K562 (cell line): ENCODE measurements around the gene NUAK2. TPM values are rescaled to one million over a fixed set of nuclear protein-coding genes. Genes with fewer than 3 reads are reported as not detected.

ENCODE experiments used
- CTCF ChIP-seq, 3 experiments: IDR thresholded peaks in 2 of 3; conservative IDR thresholded peaks in 1 of 3; 2 replicates each; pipeline ENCODE4 v1.5.1; 2011 to 2012; ENCODE audit warnings: low read length in 3 of 3, mild to moderate bottlenecking in 3 of 3, control low read depth in 2 of 3, improper control_type of control experiment in 1 of 3, inconsistent platforms in 1 of 3, low read depth in 1 of 3, mixed read lengths in 1 of 3, moderate library complexity in 1 of 3; ENCODE audit not compliant: insufficient read depth in 2 of 3
- ETV6 ChIP-seq, 3 experiments: fragments of 150-350 bp in 1 of 3; sonication (generic) in 1 of 3; formaldehyde crosslinking in 1 of 3; IDR thresholded peaks; 2 replicates each; pipeline versions ENCODE4 v1.6.1 to v1.8.0; 2014 to 2022; ENCODE audit warnings: borderline replicate concordance in 2 of 3, low read depth in 2 of 3, antibody characterized with exemption in 1 of 3, low read length in 1 of 3, mild to moderate bottlenecking in 1 of 3, missing genetic modification reagents in 1 of 3
- GATA2 ChIP-seq: sonication (generic); formaldehyde crosslinking; IDR thresholded peaks from 2 replicates; pipeline ENCODE4 v1.4.0; 2020; ENCODE audit warnings: mild to moderate bottlenecking, missing genetic modification reagents
- MAZ ChIP-seq, 2 experiments: fragments of 450-650 bp in 1 of 2; sonication (generic) in 1 of 2; formaldehyde crosslinking; IDR thresholded peaks in 1 of 2; conservative IDR thresholded peaks in 1 of 2; 2 replicates each; pipeline versions ENCODE4 v1.4.0 to v1.5.0; 2020; ENCODE audit warnings: mild to moderate bottlenecking in 1 of 2, missing genetic modification reagents in 1 of 2
- MYNN ChIP-seq, 2 experiments: sonication (generic); formaldehyde crosslinking in 1 of 2; IDR thresholded peaks; 2 replicates each; pipeline versions ENCODE4 v1.5.0 to v1.6.1; 2016 to 2020; ENCODE audit warnings: antibody characterized with exemption in 1 of 2, missing genetic modification reagents in 1 of 2
- NCOA1 ChIP-seq: fragments of 450-650 bp; IDR thresholded peaks from 2 replicates; pipeline ENCODE4 v1.6.1; 2016; ENCODE audit warnings: low read depth
- NCOA4 ChIP-seq: fragments of 450-650 bp; IDR thresholded peaks from 2 replicates; pipeline ENCODE4 v1.6.1; 2018; ENCODE audit warnings: mild to moderate bottlenecking; ENCODE audit not compliant: partially characterized antibody
- NR2C2 ChIP-seq, 2 experiments: fragments of 200-800 bp in 1 of 2; sonication (Bioruptor generic) in 1 of 2; sonication (generic) in 1 of 2; formaldehyde crosslinking in 1 of 2; IDR thresholded peaks; 2 replicates each; pipeline versions ENCODE4 v1.6.1 to v1.8.0; 2016 to 2022; ENCODE audit warnings: mild to moderate bottlenecking in 1 of 2, missing compliant biosample characterization in 1 of 2, missing genetic modification characterization in 1 of 2, missing genetic modification reagents in 1 of 2
- RBFOX2 ChIP-seq: fragments of 200-400 bp; formaldehyde crosslinking; IDR thresholded peaks from 2 replicates; pipeline ENCODE4 v1.6.1; 2017; ENCODE audit warnings: low read depth, mild to moderate bottlenecking, low read length, moderate library complexity
- TEAD4 ChIP-seq, 2 experiments: sonication (generic) in 1 of 2; formaldehyde crosslinking in 1 of 2; IDR thresholded peaks; 2 replicates each; pipeline versions ENCODE4 v1.6.1 to v1.8.0; 2012 to 2022; ENCODE audit warnings: borderline replicate concordance in 1 of 2, inconsistent platforms in 1 of 2, low read length in 1 of 2, mild to moderate bottlenecking in 1 of 2, missing genetic modification reagents in 1 of 2
- ZFP36 ChIP-seq: fragments of 150-350 bp; IDR thresholded peaks from 2 replicates; pipeline ENCODE4 v1.6.1; 2018; ENCODE audit warnings: low read length, low read depth; ENCODE audit not compliant: partially characterized antibody
- ZNF12 ChIP-seq: sonication (generic); formaldehyde crosslinking; IDR thresholded peaks from 2 replicates; pipeline ENCODE4 v1.4.0; 2020; ENCODE audit warnings: mild to moderate bottlenecking, missing genetic modification reagents
- polyA plus RNA-seq, 8 experiments: library from polyadenylated mRNA; depleted of rRNA in 4 of 8; stranded (reverse) in 5 of 8; unstranded in 3 of 8; fragments of >200 nt; fragmentation: Nextera tagmentation in 2 of 8; fragmentation: Illumina TruSeq in 1 of 8; extraction: Ambion mirVana in 2 of 8; extraction: Trizol in 1 of 8; gene quantifications; 2 replicates each; pipeline versions ENCODE4 v1.2.1 to v1.2.3, GENCODE V29; 2011 to 2014; ENCODE audit warnings: inconsistent platforms in 1 of 8, missing spikeins in 1 of 8
- total RNA-seq, 7 experiments: library from RNA; depleted of rRNA in 6 of 7; stranded (reverse); fragments of >200 nt in 6 of 7; fragmentation: Illumina TruSeq in 2 of 7; extraction: Trizol in 2 of 7; gene quantifications; 2 replicates each; pipeline versions ENCODE4 v1.2.1 to v1.2.3, GENCODE V29; 2011 to 2021; ENCODE audit warnings: low replicate concordance in 1 of 7
- TF ChIP-seq, protein P1 (sequence below): fragments of 250-450 bp; sonication (Bioruptor Pico); IDR thresholded peaks from 2 replicates; pipeline ENCODE4 v1.4.0; 2020; ENCODE audit warnings: mild to moderate bottlenecking
- TF ChIP-seq, protein P2 (sequence below), 2 experiments: fragments of 450-650 bp; IDR thresholded peaks; 2 replicates each; pipeline ENCODE4 v1.6.1; 2016
- TF ChIP-seq, protein P3 (sequence below): fragments of 250-450 bp; sonication (Bioruptor Pico); IDR thresholded peaks from 2 replicates; pipeline ENCODE4 v1.5.0; 2022; ENCODE audit warnings: mild to moderate bottlenecking
- TF ChIP-seq, protein P4 (sequence below): sonication (generic); formaldehyde crosslinking; IDR thresholded peaks from 2 replicates; pipeline ENCODE4 v1.5.0; 2020; ENCODE audit warnings: missing genetic modification reagents

Gene NUAK2
- total and polyA plus RNA-seq, 9 of the 15 experiments (the other 6 are each of a cell fraction or from before 2014, with no cell fraction given), result 0.04 to 0.44 (median 0.14) TPM

- TF ChIP-seq, protein P1, sequence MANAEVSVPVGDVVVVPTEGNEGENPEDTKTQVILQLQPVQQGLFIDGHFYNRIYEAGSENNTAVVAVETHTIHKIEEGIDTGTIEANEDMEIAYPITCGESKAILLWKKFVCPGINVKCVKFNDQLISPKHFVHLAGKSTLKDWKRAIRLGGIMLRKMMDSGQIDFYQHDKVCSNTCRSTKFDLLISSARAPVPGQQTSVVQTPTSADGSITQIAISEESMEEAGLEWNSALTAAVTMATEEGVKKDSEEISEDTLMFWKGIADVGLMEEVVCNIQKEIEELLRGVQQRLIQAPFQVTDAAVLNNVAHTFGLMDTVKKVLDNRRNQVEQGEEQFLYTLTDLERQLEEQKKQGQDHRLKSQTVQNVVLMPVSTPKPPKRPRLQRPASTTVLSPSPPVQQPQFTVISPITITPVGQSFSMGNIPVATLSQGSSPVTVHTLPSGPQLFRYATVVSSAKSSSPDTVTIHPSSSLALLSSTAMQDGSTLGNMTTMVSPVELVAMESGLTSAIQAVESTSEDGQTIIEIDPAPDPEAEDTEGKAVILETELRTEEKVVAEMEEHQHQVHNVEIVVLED, result peak; percentile 11; the same call in 1 of the 2 replicates
- TF ChIP-seq, protein P2, sequence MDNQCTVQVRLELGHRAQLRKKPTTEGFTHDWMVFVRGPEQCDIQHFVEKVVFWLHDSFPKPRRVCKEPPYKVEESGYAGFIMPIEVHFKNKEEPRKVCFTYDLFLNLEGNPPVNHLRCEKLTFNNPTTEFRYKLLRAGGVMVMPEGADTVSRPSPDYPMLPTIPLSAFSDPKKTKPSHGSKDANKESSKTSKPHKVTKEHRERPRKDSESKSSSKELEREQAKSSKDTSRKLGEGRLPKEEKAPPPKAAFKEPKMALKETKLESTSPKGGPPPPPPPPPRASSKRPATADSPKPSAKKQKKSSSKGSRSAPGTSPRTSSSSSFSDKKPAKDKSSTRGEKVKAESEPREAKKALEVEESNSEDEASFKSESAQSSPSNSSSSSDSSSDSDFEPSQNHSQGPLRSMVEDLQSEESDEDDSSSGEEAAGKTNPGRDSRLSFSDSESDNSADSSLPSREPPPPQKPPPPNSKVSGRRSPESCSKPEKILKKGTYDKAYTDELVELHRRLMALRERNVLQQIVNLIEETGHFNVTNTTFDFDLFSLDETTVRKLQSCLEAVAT (IDR thresholded peaks at IDR 0.05), result no peak
- TF ChIP-seq, protein P3, sequence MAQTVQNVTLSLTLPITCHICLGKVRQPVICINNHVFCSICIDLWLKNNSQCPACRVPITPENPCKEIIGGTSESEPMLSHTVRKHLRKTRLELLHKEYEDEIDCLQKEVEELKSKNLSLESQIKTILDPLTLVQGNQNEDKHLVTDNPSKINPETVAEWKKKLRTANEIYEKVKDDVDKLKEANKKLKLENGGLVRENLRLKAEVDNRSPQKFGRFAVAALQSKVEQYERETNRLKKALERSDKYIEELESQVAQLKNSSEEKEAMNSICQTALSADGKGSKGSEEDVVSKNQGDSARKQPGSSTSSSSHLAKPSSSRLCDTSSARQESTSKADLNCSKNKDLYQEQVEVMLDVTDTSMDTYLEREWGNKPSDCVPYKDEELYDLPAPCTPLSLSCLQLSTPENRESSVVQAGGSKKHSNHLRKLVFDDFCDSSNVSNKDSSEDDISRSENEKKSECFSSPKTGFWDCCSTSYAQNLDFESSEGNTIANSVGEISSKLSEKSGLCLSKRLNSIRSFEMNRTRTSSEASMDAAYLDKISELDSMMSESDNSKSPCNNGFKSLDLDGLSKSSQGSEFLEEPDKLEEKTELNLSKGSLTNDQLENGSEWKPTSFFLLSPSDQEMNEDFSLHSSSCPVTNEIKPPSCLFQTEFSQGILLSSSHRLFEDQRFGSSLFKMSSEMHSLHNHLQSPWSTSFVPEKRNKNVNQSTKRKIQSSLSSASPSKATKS (CRISPR knock-in tag), result no peak
- TF ChIP-seq ZFP36, result peak; percentile 57
- no peak for TF ChIP-seq NCOA1
- TF ChIP-seq MAZ (CRISPR knock-in tag; conservative IDR thresholded peaks at IDR 0.05 in 1 of 2, IDR thresholded peaks at IDR 0.05 in 1 of 2), result peak; percentile 34 to 85; a peak in 2 of 4 replicates
- no peak for TF ChIP-seq GATA2 (CRISPR knock-in tag)
- peak; percentile 60; the same call in 1 of the 2 replicates for TF ChIP-seq ZNF12 (CRISPR knock-in tag)
- no peak for TF ChIP-seq ETV6 (IDR thresholded peaks at IDR 0.05; ENCODE audit: borderline replicate concordance in 1 of 2, low read depth in 2 of 2, low read length in 1 of 2)
- peak; percentile 92; the same call in 1 of the 2 replicates for TF ChIP-seq ETV6 (CRISPR knock-in tag; IDR thresholded peaks at IDR 0.05; ENCODE audit: borderline replicate concordance)
- TF ChIP-seq NR2C2 (CRISPR knock-in tag; IDR thresholded peaks at IDR 0.05), result peak; percentile 80
- no peak for TF ChIP-seq NR2C2 (tag; IDR thresholded peaks at IDR 0.05)
- no peak for TF ChIP-seq NCOA4
- peak; percentile 70 for TF ChIP-seq RBFOX2
- TF ChIP-seq, protein P4, sequence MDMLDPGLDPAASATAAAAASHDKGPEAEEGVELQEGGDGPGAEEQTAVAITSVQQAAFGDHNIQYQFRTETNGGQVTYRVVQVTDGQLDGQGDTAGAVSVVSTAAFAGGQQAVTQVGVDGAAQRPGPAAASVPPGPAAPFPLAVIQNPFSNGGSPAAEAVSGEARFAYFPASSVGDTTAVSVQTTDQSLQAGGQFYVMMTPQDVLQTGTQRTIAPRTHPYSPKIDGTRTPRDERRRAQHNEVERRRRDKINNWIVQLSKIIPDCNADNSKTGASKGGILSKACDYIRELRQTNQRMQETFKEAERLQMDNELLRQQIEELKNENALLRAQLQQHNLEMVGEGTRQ (CRISPR knock-in tag), result peak; percentile 91
- no peak for TF ChIP-seq MYNN (IDR thresholded peaks at IDR 0.05)
- TF ChIP-seq MYNN (CRISPR knock-in tag; IDR thresholded peaks at IDR 0.05), result no peak
- TF ChIP-seq CTCF (IDR thresholded peaks at IDR 0.05 in 2 of 3, conservative IDR thresholded peaks at IDR 0.05 in 1 of 3; ENCODE audit: insufficient read depth in 2 of 3, low read depth in 1 of 3, low read length in 3 of 3), result peak; percentile 41 to 79 (median 47); a peak in 5 of 6 replicates
- peak; percentile 4; the same call in 1 of the 2 replicates for TF ChIP-seq TEAD4 (IDR thresholded peaks at IDR 0.05; ENCODE audit: low read length)
- TF ChIP-seq TEAD4 (CRISPR knock-in tag; IDR thresholded peaks at IDR 0.05; ENCODE audit: borderline replicate concordance), result peak; percentile 75; the same call in 1 of the 2 replicates
These were observed at the start of gene NUAK2 (continued) for GRCh38 chr1:205321162-205321958.
